Large intestine (tissue), 3 donors: ENCODE measurements around the gene DLG1. TPM values are rescaled to one million over a fixed set of nuclear protein-coding genes. Genes with fewer than 3 reads are reported as not detected.

Experiments
- DNase-seq, 2 donors: peaks; one replicate each; pipeline versions ENCODE4 v3.0.0 to v3.0.0-alpha.2; 2013
- H3K27ac ChIP-seq: one replicate; pipeline ENCODE4 v1.5.1; 2013; ENCODE audit warnings: low read length
- H3K27me3 ChIP-seq: 2 replicates; pipeline ENCODE4 v1.6.1; 2013; ENCODE audit warnings: low read length; ENCODE audit not compliant: control insufficient read depth, insufficient read depth
- H3K36me3 ChIP-seq: 2 replicates; pipeline ENCODE4 v1.6.1; 2013; ENCODE audit warnings: low read length; ENCODE audit not compliant: control insufficient read depth, insufficient read depth
- H3K4me1 ChIP-seq: one replicate; pipeline ENCODE4 v1.6.1; 2013; ENCODE audit warnings: low read length; ENCODE audit not compliant: control insufficient read depth, insufficient read depth
- H3K4me3 ChIP-seq: one replicate; pipeline ENCODE4 v1.5.1; 2013; ENCODE audit warnings: low read length
- H3K9me3 ChIP-seq: one replicate; pipeline ENCODE4 v1.6.1; 2013; ENCODE audit warnings: mild to moderate bottlenecking, low read depth, low read length, moderate library complexity; ENCODE audit not compliant: control insufficient read depth
- WGBS: methylation state at CpG from one replicate; pipeline ENCODE4 v1.1.5; 2013; ENCODE audit warnings: low lambda C conversion rate; ENCODE audit not compliant: insufficient coverage; 5-methylcytosine and 5-hydroxymethylcytosine counted together
- polyA plus RNA-seq: library from polyadenylated mRNA; unstranded; fragments of 120-200 nt; gene quantifications from one replicate; pipeline ENCODE4 v1.2.1, GENCODE V29; 2013

DLG1 gene
- polyA plus RNA-seq, 1 donor, result 74.5 TPM

DNA sequence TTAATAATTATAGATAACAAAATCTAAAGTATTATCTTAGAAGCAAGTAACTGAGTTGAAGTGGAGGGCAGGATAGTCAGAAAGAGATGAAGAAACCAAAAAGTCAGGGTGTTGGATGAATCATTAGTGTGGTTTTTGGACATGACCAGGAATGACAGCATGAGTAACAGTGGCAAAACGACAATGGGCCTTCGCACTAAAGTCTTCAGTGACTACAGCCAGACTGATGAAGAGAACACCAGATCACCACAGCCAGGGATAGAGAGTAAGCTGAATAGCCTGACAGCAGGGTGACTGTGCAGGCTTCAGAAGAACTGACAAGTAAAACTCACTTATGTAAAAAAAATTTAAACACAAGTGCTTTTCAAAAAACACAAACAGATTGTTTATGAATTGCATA is 172.8 kb downstream of the DLG1 start:
- no CpG with 5 or more reads among the region's 2 CpGs for WGBS
- no peaks in the 10 kb centered on the region for H3K9me3 ChIP-seq
- peaks cover 36% of the 10 kb centered on the region for H3K36me3 ChIP-seq
- H3K4me1 ChIP-seq, result no peaks in the 10 kb centered on the region
- no peak for DNase-seq
- H3K27ac ChIP-seq, result no peak overlapping the region
- no peak overlapping the region for H3K4me3 ChIP-seq
- no peaks in the 10 kb centered on the region for H3K27me3 ChIP-seq

GRCh38 chr3:197124713-197125112 is 173.7 kb downstream of the DLG1 start:
- Histone ChIP-seq H3K4me3 (no peak overlapping the region), H3K9me3 (no peaks in the 10 kb centered on the region), H3K27me3 (no peaks in the 10 kb centered on the region), H3K27ac (no peak overlapping the region), H3K4me1 (no peaks in the 10 kb centered on the region), H3K36me3 (peaks cover 32% of the 10 kb centered on the region)
- 85% methylated on average over 3 of the region's 6 CpGs for WGBS
- DNase-seq, result no peak

DNA sequence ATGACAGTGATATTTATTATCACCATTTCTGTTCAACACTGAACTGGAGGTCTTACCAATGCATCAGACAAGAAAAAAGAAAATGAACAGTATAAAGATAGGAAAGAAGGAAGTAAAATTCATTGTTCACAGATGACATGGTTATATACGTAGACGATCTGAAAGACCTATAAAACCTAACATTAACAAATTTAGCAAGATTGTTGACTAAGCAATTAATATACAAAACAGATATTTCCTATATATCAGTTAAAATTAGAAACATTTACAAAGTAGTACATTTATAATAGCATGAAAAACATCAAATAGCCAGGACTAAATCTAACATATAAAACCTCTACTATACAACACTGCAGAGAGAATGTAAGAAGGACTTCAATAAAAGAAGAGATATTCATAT is 176.0 kb downstream of the DLG1 start:
- Histone ChIP-seq H3K27ac (no peak overlapping the region), H3K27me3 (no peaks in the 10 kb centered on the region), H3K9me3 (no peaks in the 10 kb centered on the region), H3K36me3 (peaks cover 16% of the 10 kb centered on the region), H3K4me3 (no peak overlapping the region), H3K4me1 (no peaks in the 10 kb centered on the region)
- 94% methylated on average over 2 of the region's 2 CpGs for WGBS
- no peak for DNase-seq

DNA sequence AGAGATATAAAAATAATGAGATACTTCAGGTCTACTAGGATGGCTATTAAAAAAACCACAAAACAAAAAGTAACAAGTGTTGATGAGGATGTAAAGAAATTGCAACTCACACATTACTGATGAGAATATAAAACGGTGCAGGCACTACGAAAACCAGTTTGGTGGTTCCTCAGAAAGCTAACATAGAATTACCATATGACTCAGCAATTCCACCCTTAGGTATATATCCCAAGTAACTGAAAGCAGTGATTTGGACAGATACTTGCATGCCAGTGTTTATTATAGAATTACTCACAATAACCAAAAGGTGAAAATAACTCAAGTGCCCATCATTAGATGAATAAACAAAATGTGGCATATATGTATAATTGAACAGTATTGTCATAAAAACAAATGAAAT is 181.3 kb downstream of the DLG1 start:
- WGBS, result no CpG with 5 or more reads among the region's 2 CpGs
- no peaks in the 10 kb centered on the region for H3K4me1 ChIP-seq
- no peak overlapping the region for H3K27ac ChIP-seq
- H3K4me3 ChIP-seq, result no peak overlapping the region
- peaks cover 18% of the 10 kb centered on the region for H3K36me3 ChIP-seq
- DNase-seq, result no peak
- no peaks in the 10 kb centered on the region for H3K27me3 ChIP-seq
- peaks cover 3% of the 10 kb centered on the region for H3K9me3 ChIP-seq

DNA sequence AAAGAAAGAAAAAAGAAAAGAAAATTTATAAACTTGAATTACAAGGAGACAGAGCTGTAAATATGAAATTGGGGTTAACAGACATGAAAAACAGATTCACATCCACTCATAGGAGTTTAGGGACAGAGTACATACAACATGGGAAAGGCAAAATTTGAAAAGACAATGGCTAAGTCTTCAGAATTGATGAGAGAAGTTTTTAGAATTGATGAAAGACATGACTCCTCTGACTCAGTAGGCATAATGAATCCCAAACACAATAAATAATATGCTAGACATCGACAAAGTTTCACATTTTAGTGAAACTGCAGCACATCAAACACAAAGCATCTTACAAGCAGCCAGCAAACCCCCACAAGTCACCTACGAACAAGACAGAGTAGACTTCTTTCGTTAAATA is 184.4 kb downstream of the DLG1 start:
- H3K27me3 ChIP-seq, result no peaks in the 10 kb centered on the region
- DNase-seq, result no peak
- no peaks in the 10 kb centered on the region for H3K4me1 ChIP-seq
- no CpG with 5 or more reads among the region's 3 CpGs for WGBS
- peaks cover 33% of the 10 kb centered on the region for H3K36me3 ChIP-seq
- no peak overlapping the region for H3K27ac ChIP-seq
- no peak overlapping the region for H3K4me3 ChIP-seq
- H3K9me3 ChIP-seq, result peaks cover 5% of the 10 kb centered on the region

- peaks cover 35% of the 10 kb centered on the region for H3K36me3 ChIP-seq
- no peaks in the 10 kb centered on the region for H3K27me3 ChIP-seq
- no peak for DNase-seq
- H3K27ac ChIP-seq, result no peak overlapping the region
- no peaks in the 10 kb centered on the region for H3K4me1 ChIP-seq
- H3K9me3 ChIP-seq, result peaks cover 6% of the 10 kb centered on the region
- no peak overlapping the region for H3K4me3 ChIP-seq
These were observed 186.7 kb downstream of the DLG1 start for GRCh38 chr3:197111685-197112084.

GRCh38 chr3:197105786-197106185 is 192.6 kb downstream of the DLG1 start:
- no peak for DNase-seq
- peaks cover 3% of the 10 kb centered on the region for H3K9me3 ChIP-seq
- H3K4me3 ChIP-seq, result no peak overlapping the region
- H3K36me3 ChIP-seq, result peaks cover 26% of the 10 kb centered on the region
- H3K27ac ChIP-seq, result no peak overlapping the region
- no peaks in the 10 kb centered on the region for H3K27me3 ChIP-seq
- H3K4me1 ChIP-seq, result no peaks in the 10 kb centered on the region
- 100% methylated on average over 2 of the region's 2 CpGs for WGBS

- Histone ChIP-seq H3K27ac (no peak overlapping the region), H3K4me1 (no peaks in the 10 kb centered on the region), H3K4me3 (no peak overlapping the region), H3K36me3 (peaks cover 31% of the 10 kb centered on the region), H3K9me3 (peaks cover 3% of the 10 kb centered on the region), H3K27me3 (no peaks in the 10 kb centered on the region)
- no peak for DNase-seq
- no CpG with 5 or more reads among the region's 1 CpG for WGBS
These were observed 193.7 kb downstream of the DLG1 start for GRCh38 chr3:197104738-197105137.

DNA sequence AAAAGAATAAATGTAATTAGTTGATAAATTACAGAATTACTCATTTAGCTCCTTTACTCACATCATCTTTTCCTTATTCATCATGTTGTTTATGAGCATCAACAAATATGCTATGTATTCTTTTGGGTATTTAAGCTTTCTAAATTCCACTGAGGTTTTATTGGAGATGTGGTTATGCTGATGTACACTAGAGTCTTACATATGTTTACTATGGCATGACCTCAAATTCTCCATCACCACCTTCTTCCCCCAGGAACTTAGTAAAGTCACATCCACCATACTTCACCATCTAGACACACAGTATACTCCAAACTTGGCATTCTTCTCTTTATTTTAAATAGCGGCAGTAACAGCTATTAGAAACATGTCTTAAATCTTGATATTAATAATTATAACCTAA is 194.6 kb downstream of the DLG1 start:
- no peak for DNase-seq
- no peak overlapping the region for H3K4me3 ChIP-seq
- H3K4me1 ChIP-seq, result no peaks in the 10 kb centered on the region
- H3K27me3 ChIP-seq, result no peaks in the 10 kb centered on the region
- H3K9me3 ChIP-seq, result no peaks in the 10 kb centered on the region
- H3K36me3 ChIP-seq, result peaks cover 26% of the 10 kb centered on the region
- H3K27ac ChIP-seq, result no peak overlapping the region
- no CpG with 5 or more reads among the region's 1 CpG for WGBS

DNA sequence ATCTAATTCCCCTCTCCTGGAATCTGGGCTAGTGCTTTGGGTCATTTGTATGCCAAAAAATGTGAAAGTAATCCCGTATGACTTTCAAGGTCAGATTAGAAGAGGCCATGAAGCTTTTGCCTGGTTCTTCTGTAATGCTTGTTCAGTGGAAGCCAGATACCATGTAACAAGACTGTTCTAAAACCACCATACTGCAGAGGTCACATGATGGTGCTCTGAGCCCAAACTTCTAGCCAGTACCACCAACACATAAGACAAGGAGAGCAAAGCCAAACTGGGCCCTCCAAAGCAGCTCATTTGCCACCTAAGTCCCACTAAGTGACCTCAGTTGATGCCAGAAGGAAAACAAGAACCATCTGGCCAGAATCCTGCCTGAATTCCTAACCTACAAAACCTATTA is 204.5 kb downstream of the DLG1 start:
- Histone ChIP-seq H3K27ac (no peak overlapping the region), H3K9me3 (no peaks in the 10 kb centered on the region), H3K4me1 (no peaks in the 10 kb centered on the region), H3K4me3 (no peak overlapping the region), H3K36me3 (peaks cover 14% of the 10 kb centered on the region), H3K27me3 (no peaks in the 10 kb centered on the region)
- WGBS, result no CpG with 5 or more reads among the region's 1 CpG
- no peak for DNase-seq

DNA sequence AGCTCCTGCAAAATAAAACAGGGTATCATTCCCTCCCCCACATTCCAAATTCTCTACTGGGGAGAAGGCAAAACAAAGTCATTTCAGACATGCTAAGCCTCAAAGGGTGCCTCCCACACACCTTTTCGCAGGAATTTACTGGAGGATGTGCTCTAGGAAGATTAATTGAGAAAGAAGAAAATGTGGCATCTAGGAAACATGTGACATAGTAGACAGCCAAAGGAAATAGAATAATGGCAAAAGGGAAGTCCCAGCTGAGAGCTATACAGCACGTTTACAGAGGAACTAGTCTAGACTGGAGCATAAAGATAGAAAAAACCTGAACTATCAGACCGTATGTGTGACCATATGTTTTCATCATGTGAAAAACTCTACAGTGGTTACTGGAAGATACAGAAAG is 210.0 kb downstream of the DLG1 start:
- peaks cover 23% of the 10 kb centered on the region for H3K36me3 ChIP-seq
- no peaks in the 10 kb centered on the region for H3K27me3 ChIP-seq
- no peaks in the 10 kb centered on the region for H3K9me3 ChIP-seq
- H3K27ac ChIP-seq, result no peak overlapping the region
- WGBS, result 80% methylated on average over 2 of the region's 3 CpGs
- H3K4me1 ChIP-seq, result no peaks in the 10 kb centered on the region
- DNase-seq, result no peak
- H3K4me3 ChIP-seq, result no peak overlapping the region
